Left hindlimb (tissue), 1 donor: ENCODE measurements around the gene ERN2.

ENCODE experiments used
- DNase-seq: peaks from one replicate; pipeline ENCODE4 v3.0.0-alpha.2; 2018

Gene ERN2

DNA sequence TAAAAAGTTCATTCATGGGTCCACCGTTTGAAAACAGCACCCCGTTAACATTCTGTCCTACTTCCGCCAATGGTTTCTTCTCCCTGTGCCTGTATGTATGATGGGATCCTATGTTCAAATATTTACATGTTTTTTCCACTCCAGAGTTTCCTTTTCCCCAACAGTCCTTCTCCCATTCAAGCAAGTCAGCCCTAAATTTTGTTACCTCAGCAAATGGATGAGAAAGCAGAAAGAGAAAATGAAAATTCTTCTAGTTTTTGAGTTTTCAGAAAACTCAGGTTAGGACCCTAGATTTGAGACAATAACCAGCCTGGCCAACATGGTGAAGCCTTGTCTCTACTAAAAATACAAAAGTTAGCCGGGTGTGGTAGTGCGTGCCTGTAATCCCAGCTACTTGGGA is 3.5 kb upstream of the ERN2 start:
- no peak for DNase-seq

- DNase-seq: no peak
Observed at GRCh38 chr16:23711785-23712184, 1.2 kb downstream of the ERN2 start.

DNA sequence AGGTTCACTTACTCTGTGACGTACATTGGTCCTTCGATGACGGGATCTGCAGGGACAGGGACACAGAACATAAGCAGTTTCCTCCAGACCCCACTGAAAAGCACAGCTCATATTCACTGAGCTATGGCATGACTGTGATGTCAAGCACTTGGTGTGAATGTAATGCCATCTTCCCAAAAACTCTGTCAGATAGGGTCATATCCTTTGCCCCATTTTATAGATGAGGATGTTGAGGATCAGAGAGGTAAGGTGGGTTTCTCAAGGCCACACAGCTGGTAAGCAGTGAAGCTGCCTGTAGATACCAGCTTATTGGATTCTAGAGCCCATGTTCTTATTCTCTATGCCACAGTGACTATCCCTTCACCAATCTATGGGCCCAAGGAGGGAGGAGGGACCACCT is 2.5 kb downstream of the ERN2 start:
- DNase-seq: no peak

DNA sequence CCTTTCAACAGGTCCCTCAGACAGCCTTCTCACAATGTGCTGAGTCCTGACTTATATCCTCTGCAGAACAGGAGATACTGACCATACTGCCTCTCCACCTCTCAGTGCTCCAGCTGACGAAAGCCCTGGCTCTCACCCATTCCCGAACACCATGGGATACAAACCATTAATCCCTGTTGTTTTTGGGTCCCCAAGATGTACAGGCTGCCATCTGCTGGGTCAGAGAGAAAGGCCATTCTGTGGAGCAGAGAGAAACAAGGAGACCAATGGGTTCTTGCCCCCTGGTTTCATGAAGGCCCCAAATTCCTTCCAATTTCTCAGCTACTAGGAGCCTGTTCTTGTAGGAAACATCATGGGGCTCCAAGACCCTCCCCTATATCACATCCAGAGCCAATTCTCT is 3.0 kb downstream of the ERN2 start:
- no peak for DNase-seq

GRCh38 chr16:23709536-23709935 is 3.5 kb downstream of the ERN2 start:
- no peak for DNase-seq

DNA sequence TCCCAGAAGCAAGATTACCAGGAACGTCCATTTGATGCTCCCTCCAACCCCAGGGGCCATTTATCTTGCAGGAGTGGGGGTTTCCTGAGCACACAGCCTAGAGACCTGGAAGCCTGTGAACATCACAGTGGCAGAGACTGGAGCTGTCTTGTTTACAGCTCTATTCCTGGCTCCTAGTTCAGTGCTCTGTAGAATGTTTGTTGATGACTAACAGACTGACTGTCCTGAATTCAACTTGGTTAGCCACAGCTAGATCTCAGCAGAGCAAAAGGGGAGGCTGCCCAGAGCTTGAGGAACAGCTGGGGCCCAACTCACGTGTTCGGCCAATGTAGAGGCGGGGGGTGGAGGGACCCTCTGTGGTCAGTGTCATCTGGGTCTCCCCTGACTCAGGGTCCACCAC is 6.6 kb downstream of the ERN2 start:
- DNase-seq: no peak

- no peak for DNase-seq
Observed at GRCh38 chr16:23705517-23705902, 7.5 kb downstream of the ERN2 start.

GRCh38 chr16:23704772-23705516 is 8.1 kb downstream of the ERN2 start:
- no peak for DNase-seq

- no peak for DNase-seq
Observed at GRCh38 chr16:23702951-23703350, 10.1 kb downstream of the ERN2 start.

DNA sequence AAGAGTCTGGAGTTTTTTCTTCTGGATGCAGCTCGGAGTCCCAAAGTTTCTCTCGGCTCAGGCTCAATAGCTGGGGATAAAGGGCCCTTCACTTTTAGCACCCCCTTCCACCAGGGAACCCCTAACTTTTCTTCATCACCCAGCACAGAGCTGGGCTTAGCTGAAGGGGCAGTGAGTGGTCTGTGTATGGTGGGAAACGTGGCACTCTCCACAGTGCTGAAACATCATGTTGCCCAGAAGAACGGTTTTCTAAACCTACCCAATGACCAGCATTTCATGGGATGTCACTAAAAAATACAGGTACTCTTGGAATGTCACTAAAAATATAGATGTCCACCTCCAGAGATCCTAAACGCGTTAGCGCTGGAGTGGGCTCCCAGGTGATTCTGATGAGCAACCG is 12.0 kb downstream of the ERN2 start:
- DNase-seq: no peak

GRCh38 chr16:23700509-23700908 is 12.5 kb downstream of the ERN2 start:
- no peak for DNase-seq

GRCh38 chr16:23700093-23700492 is 12.9 kb downstream of the ERN2 start:
- no peak for DNase-seq

DNA sequence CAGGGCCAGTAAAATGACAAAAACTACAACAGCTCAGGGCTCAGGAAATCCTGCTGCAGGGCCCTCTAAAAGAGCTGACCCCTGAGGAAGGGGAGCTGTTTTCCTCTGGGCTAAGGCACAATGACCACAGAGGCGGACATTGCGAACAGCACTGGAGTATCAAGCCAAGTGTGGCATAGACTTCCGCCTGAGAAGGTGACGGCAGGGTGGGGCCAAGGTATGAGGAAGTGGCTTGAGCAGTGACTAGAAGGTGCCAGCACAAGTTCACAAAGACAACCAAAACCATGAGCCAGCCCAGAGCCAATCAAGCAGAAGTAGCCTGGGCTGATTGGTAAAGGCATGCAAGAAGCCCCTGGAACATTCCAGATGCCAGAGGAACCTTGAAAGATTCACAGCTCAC is 13.9 kb downstream of the ERN2 start:
- no peak for DNase-seq

GRCh38 chr16:23695756-23696155 is 17.3 kb downstream of the ERN2 start:
- DNase-seq: no peak

GRCh38 chr16:23694644-23695373 is 18.2 kb downstream of the ERN2 start:
- no peak for DNase-seq

- DNase-seq: no peak
Observed at GRCh38 chr16:23694265-23694643, 18.8 kb downstream of the ERN2 start.

GRCh38 chr16:23692190-23692837 is 20.7 kb downstream of the ERN2 start:
- no peak for DNase-seq

GRCh38 chr16:23691483-23692189 is 21.4 kb downstream of the ERN2 start:
- DNase-seq: no peak

DNA sequence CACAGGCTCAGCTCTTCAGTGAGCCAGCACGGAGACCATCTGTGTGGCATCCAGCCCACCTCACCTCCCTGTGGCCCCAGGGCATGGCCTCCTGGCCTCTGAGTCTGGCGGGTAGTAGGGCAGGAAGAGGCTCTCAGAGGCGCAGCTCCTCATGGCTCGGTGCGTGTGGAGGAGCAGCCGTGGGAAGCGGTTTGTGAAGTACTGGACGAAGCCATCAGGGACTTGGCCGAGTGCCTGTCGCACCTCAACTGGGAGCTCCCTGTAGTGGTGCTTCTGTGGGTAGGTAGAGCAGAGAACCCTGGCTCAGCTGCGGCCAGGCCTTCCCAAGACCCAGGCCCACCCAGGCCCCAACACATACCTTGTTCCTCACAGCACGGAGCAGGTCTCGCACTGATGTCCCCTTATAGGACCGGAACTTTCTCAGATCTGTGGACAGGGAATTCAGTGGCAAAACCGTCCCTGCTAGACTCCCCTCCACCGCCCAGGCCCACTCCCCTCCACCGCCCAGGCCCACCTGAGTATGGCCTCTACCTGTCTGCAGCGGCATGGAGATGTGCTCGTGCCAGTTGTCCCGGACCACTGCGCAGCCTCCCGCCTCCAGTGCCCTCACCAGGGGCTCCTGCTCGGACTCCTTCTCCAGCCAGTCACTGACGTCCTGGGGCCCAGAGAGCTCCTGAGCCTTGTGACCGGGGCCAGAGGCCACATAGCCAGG is 22.1 kb downstream of the ERN2 start:
- no peak for DNase-seq

DNA sequence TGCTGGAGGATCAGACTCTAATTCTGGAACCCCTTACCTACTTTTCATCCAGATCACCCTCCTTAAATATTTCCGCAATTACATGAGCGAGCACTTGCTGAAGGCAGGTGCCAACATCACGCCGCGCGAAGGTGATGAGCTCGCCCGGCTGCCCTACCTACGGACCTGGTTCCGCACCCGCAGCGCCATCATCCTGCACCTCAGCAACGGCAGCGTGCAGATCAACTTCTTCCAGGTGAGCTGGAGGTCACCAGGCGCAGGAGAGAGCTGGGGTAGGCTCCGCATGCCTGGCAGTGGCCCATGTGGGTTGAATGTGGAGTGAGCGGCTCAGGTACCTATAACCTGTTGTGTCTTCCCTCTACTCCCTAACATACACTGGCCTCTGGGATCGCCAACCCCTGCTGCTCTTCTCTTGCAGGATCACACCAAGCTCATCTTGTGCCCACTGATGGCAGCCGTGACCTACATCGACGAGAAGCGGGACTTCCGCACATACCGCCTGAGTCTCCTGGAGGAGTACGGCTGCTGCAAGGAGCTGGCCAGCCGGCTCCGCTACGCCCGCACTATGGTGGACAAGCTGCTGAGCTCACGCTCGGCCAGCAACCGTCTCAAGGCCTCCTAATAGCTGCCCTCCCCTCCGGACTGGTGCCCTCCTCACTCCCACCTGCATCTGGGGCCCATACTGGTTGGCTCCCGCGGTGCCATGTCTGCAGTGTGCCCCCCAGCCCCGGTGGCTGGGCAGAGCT is 23.4 kb downstream of the ERN2 start:
- DNase-seq: no peak

DNA sequence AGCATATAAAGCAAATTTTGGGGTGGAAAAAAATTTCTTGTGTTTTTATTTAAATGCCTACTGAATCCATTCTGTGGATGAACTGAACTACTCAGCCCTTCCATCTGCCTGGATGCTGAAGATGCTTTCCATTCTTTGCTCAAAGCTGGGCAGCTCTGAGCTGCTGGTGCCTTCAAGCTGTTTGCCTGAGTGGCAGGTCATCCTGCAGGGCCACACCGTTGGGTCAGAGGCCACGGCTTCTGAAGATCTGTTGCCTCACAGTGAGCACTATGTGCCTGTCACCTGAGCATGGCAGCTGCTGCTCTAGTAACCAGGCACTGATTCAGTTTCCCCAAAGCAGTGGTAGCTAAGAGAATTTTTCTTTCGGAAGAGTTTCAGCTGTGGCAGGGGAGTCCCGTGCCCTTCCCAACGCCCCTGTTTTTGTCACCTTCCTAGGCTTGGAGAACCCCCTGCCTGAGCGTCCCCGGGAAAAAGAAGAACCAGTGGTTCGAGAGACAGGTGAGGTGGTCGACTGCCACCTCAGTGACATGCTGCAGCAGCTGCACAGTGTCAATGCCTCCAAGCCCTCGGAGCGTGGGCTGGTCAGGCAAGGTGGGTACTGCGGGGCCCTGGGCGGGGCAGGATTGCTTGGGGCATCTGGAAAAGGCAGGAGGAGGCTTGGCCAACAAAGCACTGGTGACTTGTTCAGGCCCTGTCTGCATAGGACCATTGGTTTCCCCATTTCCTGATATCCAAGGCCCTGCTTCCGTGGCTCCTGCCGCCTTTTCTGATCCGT is 25.8 kb downstream of the ERN2 start:
- no peak for DNase-seq
